Measurements from ENCODE around the gene PPIP5K2. TPM values are rescaled to one million over a fixed set of nuclear protein-coding genes. Genes with fewer than 3 reads are reported as not detected.

The PPIP5K2 gene
- total and polyA plus RNA-seq, 2 of the 8 experiments (the other 6 are each of a cell fraction or from before 2014, with no cell fraction given): 14.8 to 46.6 TPM

GRCh38 chr5:103119765-103120606 is at the start of gene PPIP5K2, which contains the start of gene GIN1 (continued):
- TF ChIP-seq USF2 (IDR thresholded peaks at IDR 0.05; ENCODE audit: low read length) (no peak), BACH1 (IDR thresholded peaks at IDR 0.05; ENCODE audit: low read length) (peak; percentile 49; the same call in 1 of the 2 replicates), KDM4A (IDR thresholded peaks at IDR 0.05; ENCODE audit: low read depth, low read length, severe bottlenecking) (peak; percentile 56), CBX5 (IDR thresholded peaks at IDR 0.05; ENCODE audit: low read depth, low read length) (no peak), CTCF (IDR thresholded peaks at IDR 0.05; ENCODE audit: control extremely low read depth in 1 of 3, insufficient read depth in 1 of 3, low read depth in 1 of 3, low read length in 3 of 3) (no peak), CHD2 (IDR thresholded peaks at IDR 0.05; ENCODE audit: low read length) (no peak; the same call in none of the 2 replicates), CREB1 (IDR thresholded peaks at IDR 0.05) (peak; percentile 73), GABPA (IDR thresholded peaks at IDR 0.05; ENCODE audit: borderline replicate concordance, insufficient read depth, low read length) (peak; percentile 100), CHD1 (IDR thresholded peaks at IDR 0.05; ENCODE audit: low read depth, low read length) (no peak; the same call in 1 of the 2 replicates), TBP (IDR thresholded peaks at IDR 0.05; ENCODE audit: low read depth, low read length) (peak; percentile 88), SRF (IDR thresholded peaks at IDR 0.05; ENCODE audit: low read depth, low read length) (peak; percentile 76), SIX5 (IDR thresholded peaks at IDR 0.05; ENCODE audit: low read depth, low read length) (peak; percentile 45; the same call in 1 of the 2 replicates), RXRA (IDR thresholded peaks at IDR 0.05; ENCODE audit: insufficient read depth, low read depth, low read length) (no peak), MAX (IDR thresholded peaks at IDR 0.05) (peak; percentile 80), E2F6 (IDR thresholded peaks at IDR 0.05) (no peak), NRF1 (IDR thresholded peaks at IDR 0.05; ENCODE audit: low read depth, low read length) (no peak)

Data from H1 (cell line).